22Rv1 (cell line): ENCODE results near the gene PDE4B.

ENCODE experiments used
- ZFX ChIP-seq: fragments of 450-650 bp; IDR thresholded peaks from 2 replicates; pipeline ENCODE4 v1.6.1; 2017; ENCODE audit warnings: antibody characterized with exemption, borderline replicate concordance
- TF ChIP-seq, protein P1 (sequence below): fragments of 450-650 bp; IDR thresholded peaks from 2 replicates; pipeline ENCODE4 v1.5.1; 2017; ENCODE audit warnings: mild to moderate bottlenecking

DNA sequence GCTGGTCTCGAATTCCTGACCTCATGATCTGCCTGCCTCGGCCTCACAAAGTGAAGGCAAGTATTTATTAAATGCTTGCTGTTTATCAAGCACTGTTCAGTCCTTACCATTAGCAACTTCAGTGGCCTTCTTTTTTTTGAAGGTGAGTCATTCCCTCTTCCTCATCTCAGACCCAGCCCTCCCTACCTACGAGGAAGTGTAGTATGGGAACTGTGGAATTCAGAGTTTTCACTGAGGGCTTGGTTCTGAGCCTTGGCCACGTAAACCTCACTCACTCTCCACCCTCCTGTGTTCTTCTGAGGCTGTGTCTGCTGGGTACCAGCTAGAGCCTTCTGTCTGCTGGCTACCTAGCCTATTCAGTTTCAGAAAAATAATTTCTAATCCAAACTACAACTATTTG, 523.0 kb downstream of the PDE4B start:
- TF ChIP-seq, protein P1, sequence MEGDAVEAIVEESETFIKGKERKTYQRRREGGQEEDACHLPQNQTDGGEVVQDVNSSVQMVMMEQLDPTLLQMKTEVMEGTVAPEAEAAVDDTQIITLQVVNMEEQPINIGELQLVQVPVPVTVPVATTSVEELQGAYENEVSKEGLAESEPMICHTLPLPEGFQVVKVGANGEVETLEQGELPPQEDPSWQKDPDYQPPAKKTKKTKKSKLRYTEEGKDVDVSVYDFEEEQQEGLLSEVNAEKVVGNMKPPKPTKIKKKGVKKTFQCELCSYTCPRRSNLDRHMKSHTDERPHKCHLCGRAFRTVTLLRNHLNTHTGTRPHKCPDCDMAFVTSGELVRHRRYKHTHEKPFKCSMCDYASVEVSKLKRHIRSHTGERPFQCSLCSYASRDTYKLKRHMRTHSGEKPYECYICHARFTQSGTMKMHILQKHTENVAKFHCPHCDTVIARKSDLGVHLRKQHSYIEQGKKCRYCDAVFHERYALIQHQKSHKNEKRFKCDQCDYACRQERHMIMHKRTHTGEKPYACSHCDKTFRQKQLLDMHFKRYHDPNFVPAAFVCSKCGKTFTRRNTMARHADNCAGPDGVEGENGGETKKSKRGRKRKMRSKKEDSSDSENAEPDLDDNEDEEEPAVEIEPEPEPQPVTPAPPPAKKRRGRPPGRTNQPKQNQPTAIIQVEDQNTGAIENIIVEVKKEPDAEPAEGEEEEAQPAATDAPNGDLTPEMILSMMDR = no peak
- no peak for TF ChIP-seq ZFX
